ENCODE measurements around the gene TP53.
"Not testable (repeated sequence)": the region's sequence is repeated elsewhere in the genome, so short reads cannot be mapped to it uniquely, and the experiment has no call there.

DNA sequence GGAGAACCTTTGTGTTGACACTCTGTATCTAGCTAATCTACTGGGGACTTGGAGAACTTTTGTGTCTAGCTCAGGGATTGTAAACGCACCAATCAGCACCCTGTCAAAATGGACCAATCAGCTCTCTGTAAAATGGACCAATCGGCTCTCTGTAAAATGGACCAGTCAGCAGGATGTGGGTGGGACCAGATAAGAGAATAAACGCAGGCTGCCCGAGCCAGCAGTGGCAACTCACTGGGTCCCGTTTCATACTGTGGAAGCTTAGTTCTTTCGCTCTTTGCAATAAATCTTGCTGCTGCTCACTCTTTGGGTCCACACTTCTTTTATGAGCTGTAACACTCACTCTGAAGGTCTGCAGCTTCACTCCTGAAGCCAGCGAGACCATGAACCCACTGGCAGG lies 45.7 kb downstream of the TP53 start:
- TF ChIP-seq, protein P1, sequence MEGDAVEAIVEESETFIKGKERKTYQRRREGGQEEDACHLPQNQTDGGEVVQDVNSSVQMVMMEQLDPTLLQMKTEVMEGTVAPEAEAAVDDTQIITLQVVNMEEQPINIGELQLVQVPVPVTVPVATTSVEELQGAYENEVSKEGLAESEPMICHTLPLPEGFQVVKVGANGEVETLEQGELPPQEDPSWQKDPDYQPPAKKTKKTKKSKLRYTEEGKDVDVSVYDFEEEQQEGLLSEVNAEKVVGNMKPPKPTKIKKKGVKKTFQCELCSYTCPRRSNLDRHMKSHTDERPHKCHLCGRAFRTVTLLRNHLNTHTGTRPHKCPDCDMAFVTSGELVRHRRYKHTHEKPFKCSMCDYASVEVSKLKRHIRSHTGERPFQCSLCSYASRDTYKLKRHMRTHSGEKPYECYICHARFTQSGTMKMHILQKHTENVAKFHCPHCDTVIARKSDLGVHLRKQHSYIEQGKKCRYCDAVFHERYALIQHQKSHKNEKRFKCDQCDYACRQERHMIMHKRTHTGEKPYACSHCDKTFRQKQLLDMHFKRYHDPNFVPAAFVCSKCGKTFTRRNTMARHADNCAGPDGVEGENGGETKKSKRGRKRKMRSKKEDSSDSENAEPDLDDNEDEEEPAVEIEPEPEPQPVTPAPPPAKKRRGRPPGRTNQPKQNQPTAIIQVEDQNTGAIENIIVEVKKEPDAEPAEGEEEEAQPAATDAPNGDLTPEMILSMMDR (IDR thresholded peaks at IDR 0.05; ENCODE audit: poor library complexity, severe bottlenecking): not testable (repeated sequence)
- TF ChIP-seq, protein P2, sequence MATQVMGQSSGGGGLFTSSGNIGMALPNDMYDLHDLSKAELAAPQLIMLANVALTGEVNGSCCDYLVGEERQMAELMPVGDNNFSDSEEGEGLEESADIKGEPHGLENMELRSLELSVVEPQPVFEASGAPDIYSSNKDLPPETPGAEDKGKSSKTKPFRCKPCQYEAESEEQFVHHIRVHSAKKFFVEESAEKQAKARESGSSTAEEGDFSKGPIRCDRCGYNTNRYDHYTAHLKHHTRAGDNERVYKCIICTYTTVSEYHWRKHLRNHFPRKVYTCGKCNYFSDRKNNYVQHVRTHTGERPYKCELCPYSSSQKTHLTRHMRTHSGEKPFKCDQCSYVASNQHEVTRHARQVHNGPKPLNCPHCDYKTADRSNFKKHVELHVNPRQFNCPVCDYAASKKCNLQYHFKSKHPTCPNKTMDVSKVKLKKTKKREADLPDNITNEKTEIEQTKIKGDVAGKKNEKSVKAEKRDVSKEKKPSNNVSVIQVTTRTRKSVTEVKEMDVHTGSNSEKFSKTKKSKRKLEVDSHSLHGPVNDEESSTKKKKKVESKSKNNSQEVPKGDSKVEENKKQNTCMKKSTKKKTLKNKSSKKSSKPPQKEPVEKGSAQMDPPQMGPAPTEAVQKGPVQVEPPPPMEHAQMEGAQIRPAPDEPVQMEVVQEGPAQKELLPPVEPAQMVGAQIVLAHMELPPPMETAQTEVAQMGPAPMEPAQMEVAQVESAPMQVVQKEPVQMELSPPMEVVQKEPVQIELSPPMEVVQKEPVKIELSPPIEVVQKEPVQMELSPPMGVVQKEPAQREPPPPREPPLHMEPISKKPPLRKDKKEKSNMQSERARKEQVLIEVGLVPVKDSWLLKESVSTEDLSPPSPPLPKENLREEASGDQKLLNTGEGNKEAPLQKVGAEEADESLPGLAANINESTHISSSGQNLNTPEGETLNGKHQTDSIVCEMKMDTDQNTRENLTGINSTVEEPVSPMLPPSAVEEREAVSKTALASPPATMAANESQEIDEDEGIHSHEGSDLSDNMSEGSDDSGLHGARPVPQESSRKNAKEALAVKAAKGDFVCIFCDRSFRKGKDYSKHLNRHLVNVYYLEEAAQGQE (IDR thresholded peaks at IDR 0.05; ENCODE audit: borderline replicate concordance): not testable (repeated sequence)
- not testable (repeated sequence) for TF ChIP-seq EP300 (conservative IDR thresholded peaks at IDR 0.05; ENCODE audit: poor library complexity, severe bottlenecking); POLR2AphosphoS5 (IDR thresholded peaks at IDR 0.05); RAD21 (conservative IDR thresholded peaks at IDR 0.05)

Measured in neural cell (in vitro differentiated cells).